GM12878 (cell line): ENCODE data around the gene DAAM1. TPM values are rescaled to one million over a fixed set of nuclear protein-coding genes. Genes with fewer than 3 reads are reported as not detected.

Experiments
- ATAC-seq: fragments of 200-7000 bp; cut with Tn5 transposase; 3 replicates; pipeline ENCODE4 v1.9.1; 2020; ENCODE audit warnings: mild to moderate bottlenecking, moderate library complexity
- BruUV-seq: library from RNA; stranded (reverse); fragments of 400-500 nt; replicated peaks from 2 replicates; lab custom pipeline; 2021; lab: Mats Ljungman, UMichigan
- CTCF ChIA-PET: fragments of 300-600 bp; sonication (Branson Sonifier 250); formaldehyde crosslinking; extraction: SDS; loops from one replicate; lab custom pipeline; 2021; ENCODE audit warnings: inconsistent platforms; lab: Yijun Ruan, JAX
- POLR2A ChIA-PET: fragments of 350-600 bp; formaldehyde crosslinking; extraction: SDS; loops from one replicate; lab custom pipeline; 2021; ENCODE audit warnings: inconsistent platforms; lab: Charles Lee
- RAD21 ChIA-PET: fragments of 300-600 bp; sonication (Branson Sonifier 250); formaldehyde crosslinking; loops from one replicate; lab custom pipeline; 2023; ENCODE audit warnings: antibody characterized with exemption; ENCODE audit not compliant: unreplicated experiment; lab: Charles Lee
- SMC1A ChIA-PET: fragments of 300-600 bp; sonication (Branson Sonifier 250); formaldehyde crosslinking; loops from one replicate; lab custom pipeline; 2023; ENCODE audit not compliant: unreplicated experiment, uncharacterized antibody; lab: Charles Lee
- DNase-seq: peaks from one replicate; pipeline ENCODE4 v3.0.0-alpha.2; 2011; ENCODE audit warnings: low read depth, low spot score
- FAIRE-seq: peaks from 3 replicates; lab custom pipeline; 2011; peaks lifted over from hg19 to GRCh38; lab: Jason Lieb, UNC
- H2AFZ ChIP-seq: 2 replicates; pipeline ENCODE4 v1.6.0; 2011; ENCODE audit warnings: low read depth, low read length, control low read depth; ENCODE audit not compliant: control insufficient read depth
- H3K27ac ChIP-seq: 2 replicates; pipeline ENCODE4 v1.5.1; 2011; ENCODE audit warnings: control low read depth; ENCODE audit not compliant: control insufficient read depth, insufficient read depth
- H3K27me3 ChIP-seq, 2 experiments: replicated peaks in 1 of 2; 2 replicates each; pipeline versions ENCODE4 v1.6.0 to v1.6.1; 2011; ENCODE audit warnings: low read length in 1 of 2; ENCODE audit not compliant: control insufficient read depth in 2 of 2, insufficient read depth in 2 of 2
- H3K36me3 ChIP-seq, 2 experiments: 2 replicates each; pipeline ENCODE4 v1.5.1; 2011; ENCODE audit warnings: low read length in 1 of 2; ENCODE audit not compliant: control insufficient read depth in 2 of 2, insufficient read depth in 2 of 2
- H3K4me1 ChIP-seq: 2 replicates; pipeline ENCODE4 v1.6.1; 2011; ENCODE audit warnings: mild to moderate bottlenecking, low read length, moderate library complexity, mixed read lengths; ENCODE audit not compliant: control insufficient read depth, insufficient read depth
- H3K4me2 ChIP-seq: 2 replicates; pipeline ENCODE4 v1.6.0; 2011; ENCODE audit warnings: control low read depth; ENCODE audit not compliant: control insufficient read depth, insufficient read depth
- H3K4me3 ChIP-seq: fragments of 200-600 bp; sonication (generic); 2 replicates; pipeline ENCODE4 v1.5.1; 2016
- H3K79me2 ChIP-seq: 2 replicates; pipeline ENCODE4 v1.6.0; 2011; ENCODE audit warnings: low read length; ENCODE audit not compliant: control insufficient read depth, insufficient read depth
- H3K9ac ChIP-seq: 2 replicates; pipeline ENCODE4 v1.8.0; 2011; ENCODE audit warnings: low read length, control low read depth, mixed read lengths; ENCODE audit not compliant: control insufficient read depth, insufficient read depth
- H3K9me3 ChIP-seq: replicated peaks from 3 replicates; pipeline ENCODE4 v1.5.1; 2011; ENCODE audit warnings: mild to moderate bottlenecking, low read length; ENCODE audit not compliant: control insufficient read depth, insufficient read depth
- H4K20me1 ChIP-seq: 2 replicates; pipeline ENCODE4 v1.6.0; 2011; ENCODE audit not compliant: control insufficient read depth, insufficient read depth
- BHLHE40 ChIP-seq, 2 experiments: fragments of 450-650 bp in 1 of 2; IDR thresholded peaks; 2 replicates each; pipeline ENCODE4 v1.6.1; 2011 to 2017; ENCODE audit warnings: low read depth in 2 of 2, borderline replicate concordance in 1 of 2, improper control_type of control experiment in 1 of 2, low read length in 1 of 2, mild to moderate bottlenecking in 1 of 2
- DPF2 ChIP-seq: fragments of 450-650 bp; IDR thresholded peaks from 2 replicates; pipeline ENCODE4 v1.6.1; 2017; ENCODE audit warnings: mild to moderate bottlenecking
- EED ChIP-seq: sonication (generic); IDR thresholded peaks from 2 replicates; pipeline ENCODE4 v1.6.1; 2016; ENCODE audit warnings: antibody characterized with exemption, low read depth
- IKZF1 ChIP-seq: fragments of 450-650 bp; conservative IDR thresholded peaks from 2 replicates; pipeline ENCODE4 v1.6.1; 2017; ENCODE audit warnings: antibody characterized with exemption, mild to moderate bottlenecking
- IRF4 ChIP-seq: IDR thresholded peaks from 2 replicates; pipeline ENCODE4 v1.6.1; 2011; ENCODE audit warnings: low read depth, low read length
- MTA2 ChIP-seq: fragments of 450-650 bp; IDR thresholded peaks from 2 replicates; pipeline ENCODE4 v1.6.1; 2016; ENCODE audit warnings: low read depth, mild to moderate bottlenecking, moderate library complexity
- MYC ChIP-seq: IDR thresholded peaks from 2 replicates; pipeline ENCODE4 v1.6.1; 2011; ENCODE audit warnings: mild to moderate bottlenecking, low read length, moderate library complexity, inconsistent platforms; ENCODE audit not compliant: insufficient read depth, insufficient replicate concordance, insufficient read length, severe bottlenecking
- NR2C1 ChIP-seq: fragments of 450-650 bp; IDR thresholded peaks from 2 replicates; pipeline ENCODE4 v1.6.1; 2017; ENCODE audit warnings: antibody characterized with exemption, mild to moderate bottlenecking, moderate library complexity
- SPI1 ChIP-seq: IDR thresholded peaks from 2 replicates; pipeline ENCODE4 v1.6.1; 2011; ENCODE audit warnings: low read depth, mild to moderate bottlenecking, low read length, moderate library complexity, borderline replicate concordance; ENCODE audit not compliant: insufficient read depth
- TCF12 ChIP-seq: IDR thresholded peaks from 2 replicates; pipeline ENCODE4 v1.6.1; 2011; ENCODE audit warnings: low read depth, mild to moderate bottlenecking, low read length
- WGBS: methylation state at CpG from one replicate; pipeline ENCODE4 v1.1.6; 2016; ENCODE audit warnings: low lambda C conversion rate; ENCODE audit not compliant: insufficient replicate concordance, insufficient coverage; ENCODE audit errors: missing lambda C conversion rate; 5-methylcytosine and 5-hydroxymethylcytosine counted together
- in situ Hi-C: fragments of 300-500 bp; cut with MboI; formaldehyde crosslinking; loops from 9 replicates; pipeline ENCODE4 v1.14.3; 2018; ENCODE audit warnings: mixed read lengths
- intact Hi-C: fragments of 100-400 bp; cut with micrococcal nuclease; formaldehyde crosslinking; loops from one replicate; pipeline ENCODE4 v1.14.2; 2022; ENCODE audit not compliant: unreplicated experiment
- polyA plus RNA-seq, 11 experiments: library from polyadenylated mRNA; depleted of rRNA in 4 of 11; unstranded in 6 of 11; stranded (reverse) in 5 of 11; fragments of >200 nt; fragmentation: Nextera tagmentation in 4 of 11; fragmentation: Illumina TruSeq in 1 of 11; extraction: Ambion mirVana in 4 of 11; extraction: Trizol in 1 of 11; gene quantifications; 1 replicate in 1 of 11; 2 replicates in 10 of 11; pipeline versions ENCODE4 v1.2.1 to v1.2.3, GENCODE V29; 2011 to 2016; ENCODE audit warnings: inconsistent platforms in 2 of 11, missing spikeins in 2 of 11, low read depth in 1 of 11
- total RNA-seq, 4 experiments: library from RNA; depleted of rRNA in 3 of 4; stranded (reverse); fragments of >200 nt in 3 of 4; fragmentation: Illumina TruSeq in 1 of 4; extraction: Trizol in 1 of 4; gene quantifications; 2 replicates each; pipeline versions ENCODE4 v1.2.1 to v1.2.3, GENCODE V29; 2013 to 2021
- TF ChIP-seq, protein P1 (sequence below): IDR thresholded peaks from 2 replicates; pipeline ENCODE4 v1.6.1; 2011; ENCODE audit warnings: mild to moderate bottlenecking, low read depth, low read length, moderate library complexity; ENCODE audit not compliant: insufficient replicate concordance
- TF ChIP-seq, protein P2 (sequence below): fragments of 450-650 bp; IDR thresholded peaks from 2 replicates; pipeline ENCODE4 v1.6.1; 2016; ENCODE audit warnings: mild to moderate bottlenecking
- TF ChIP-seq, protein P3 (sequence below): fragments of 150-350 bp; IDR thresholded peaks from 2 replicates; pipeline ENCODE4 v1.6.1; 2014; ENCODE audit warnings: mild to moderate bottlenecking, low read depth, low read length
- TF ChIP-seq, protein P4 (sequence below): fragments of 450-650 bp; IDR thresholded peaks from 2 replicates; pipeline ENCODE4 v1.6.1; 2016; ENCODE audit warnings: mild to moderate bottlenecking

The DAAM1 gene
- total and polyA plus RNA-seq, 10 of the 15 experiments (the other 5 are each of a cell fraction or from before 2014, with no cell fraction given): 13.8 to 32.4 (median 24.2) TPM

DNA sequence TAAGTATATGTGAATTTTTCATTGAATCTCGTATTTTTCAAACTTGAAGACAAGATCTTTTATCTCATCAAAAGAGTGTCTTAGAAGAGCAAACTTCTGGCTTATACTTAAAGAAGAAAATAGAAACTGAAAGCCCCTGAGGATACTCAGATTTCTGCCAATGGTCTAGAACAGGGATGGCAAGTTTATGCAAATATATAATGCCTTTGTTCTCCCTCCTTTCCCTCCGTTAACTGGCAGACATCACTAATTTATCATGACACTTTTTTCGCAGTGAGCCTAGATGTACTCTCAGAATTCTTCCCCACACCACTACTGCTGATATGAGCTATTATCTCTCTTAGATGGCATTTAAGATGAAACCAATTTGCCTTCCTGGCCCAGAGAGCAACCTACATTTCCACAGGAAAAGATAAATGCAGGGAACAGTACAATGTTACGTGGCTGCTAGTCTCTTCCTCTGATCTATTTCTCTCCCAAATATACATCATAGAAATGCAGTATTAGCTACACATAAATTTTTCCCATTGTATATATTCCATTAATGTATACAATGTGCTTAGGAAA, 40.0 kb upstream of the DAAM1 start (continued):
- TF ChIP-seq, protein P1, sequence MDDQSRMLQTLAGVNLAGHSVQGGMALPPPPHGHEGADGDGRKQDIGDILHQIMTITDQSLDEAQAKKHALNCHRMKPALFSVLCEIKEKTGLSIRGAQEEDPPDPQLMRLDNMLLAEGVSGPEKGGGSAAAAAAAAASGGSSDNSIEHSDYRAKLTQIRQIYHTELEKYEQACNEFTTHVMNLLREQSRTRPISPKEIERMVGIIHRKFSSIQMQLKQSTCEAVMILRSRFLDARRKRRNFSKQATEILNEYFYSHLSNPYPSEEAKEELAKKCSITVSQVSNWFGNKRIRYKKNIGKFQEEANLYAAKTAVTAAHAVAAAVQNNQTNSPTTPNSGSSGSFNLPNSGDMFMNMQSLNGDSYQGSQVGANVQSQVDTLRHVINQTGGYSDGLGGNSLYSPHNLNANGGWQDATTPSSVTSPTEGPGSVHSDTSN: no peak
- TF ChIP-seq IKZF1: no peak

DNA sequence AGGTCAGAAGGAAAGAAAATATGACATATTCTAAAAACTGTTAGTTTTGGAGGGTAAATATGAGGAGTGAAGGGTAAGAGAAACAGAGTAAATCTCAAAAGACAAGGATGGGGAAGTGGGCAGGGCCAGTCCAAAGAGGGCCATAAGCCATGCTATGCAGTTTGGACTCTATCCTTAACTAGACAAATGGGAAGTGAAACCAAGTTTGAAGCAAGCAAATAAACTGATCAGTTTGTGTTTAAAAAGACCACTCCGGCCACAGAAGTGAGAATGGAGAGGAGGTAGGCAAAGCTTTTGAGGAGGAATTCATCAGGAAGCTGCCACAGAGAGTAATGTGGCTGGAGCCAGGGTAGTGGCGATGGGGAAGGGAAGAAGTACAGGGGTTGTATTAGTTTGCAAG, 37.5 kb upstream of the DAAM1 start:
- POLR2A ChIA-PET: interaction anchor here (0.5 to 0.6 kb wide), 2 partner anchors 9 to 707 kb away, joined by 3 to 7 read pairs; no protein-coding TSS in a partner anchor
- WGBS: 19% methylated on average over 2 of the region's 2 CpGs
- H3K9me3 ChIP-seq: no peaks in the 10 kb centered on the region
- H3K79me2 ChIP-seq: no peaks in the 10 kb centered on the region
- peak overlapping the region; percentile 34; the same call in 1 of the 2 replicates for H3K27ac ChIP-seq
- RAD21 ChIA-PET: interaction anchor here (1.0 kb wide), 1 partner anchor 427 kb away, joined by 3 read pairs; no protein-coding TSS in a partner anchor
- ATAC-seq (peak; percentile 93), DNase-seq (no peak), FAIRE-seq (peak; percentile 71)
- peak overlapping the region; percentile 65 for H3K4me2 ChIP-seq
- no peak overlapping the region for H3K4me3 ChIP-seq
- H2AFZ ChIP-seq: peak overlapping the region; percentile 48
- H3K36me3 ChIP-seq: no peaks in the 10 kb centered on the region
- in situ Hi-C loops: no loop called here
- intact Hi-C loops: no loop called here
- peaks cover 17% of the 10 kb centered on the region for H3K4me1 ChIP-seq
- no peak overlapping the region for H3K9ac ChIP-seq
- CTCF ChIA-PET: interaction anchor here (0.6 to 1.2 kb wide), 2 partner anchors 21 to 39 kb away, joined by 3 read pairs; no protein-coding TSS in a partner anchor
- no TSS peak for BruUV-seq
- no peaks in the 10 kb centered on the region for H3K27me3 ChIP-seq
- SMC1A ChIA-PET: interaction anchor here (0.9 to 1.5 kb wide), 4 partner anchors 11 to 93 kb away, joined by 3 to 9 read pairs (median 3); no protein-coding TSS in a partner anchor
- H4K20me1 ChIP-seq: no peaks in the 10 kb centered on the region
- 0 out of 4 replicates have a peak, but pooled peaks of 1 of the 2 experiments have one; percentile 4 for TF ChIP-seq BHLHE40 (IDR thresholded peaks at IDR 0.05; ENCODE audit: borderline replicate concordance in 1 of 2, low read depth in 2 of 2, low read length in 1 of 2)
- TF ChIP-seq IRF4: 0 out of 2 replicates have a peak, but pooled peaks have one; percentile 41
- TF ChIP-seq, protein P2, sequence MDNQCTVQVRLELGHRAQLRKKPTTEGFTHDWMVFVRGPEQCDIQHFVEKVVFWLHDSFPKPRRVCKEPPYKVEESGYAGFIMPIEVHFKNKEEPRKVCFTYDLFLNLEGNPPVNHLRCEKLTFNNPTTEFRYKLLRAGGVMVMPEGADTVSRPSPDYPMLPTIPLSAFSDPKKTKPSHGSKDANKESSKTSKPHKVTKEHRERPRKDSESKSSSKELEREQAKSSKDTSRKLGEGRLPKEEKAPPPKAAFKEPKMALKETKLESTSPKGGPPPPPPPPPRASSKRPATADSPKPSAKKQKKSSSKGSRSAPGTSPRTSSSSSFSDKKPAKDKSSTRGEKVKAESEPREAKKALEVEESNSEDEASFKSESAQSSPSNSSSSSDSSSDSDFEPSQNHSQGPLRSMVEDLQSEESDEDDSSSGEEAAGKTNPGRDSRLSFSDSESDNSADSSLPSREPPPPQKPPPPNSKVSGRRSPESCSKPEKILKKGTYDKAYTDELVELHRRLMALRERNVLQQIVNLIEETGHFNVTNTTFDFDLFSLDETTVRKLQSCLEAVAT: no peak
- peak; percentile 71; the same call in 1 of the 2 replicates for TF ChIP-seq IKZF1
- TF ChIP-seq EED: peak; percentile 20; the same call in 1 of the 2 replicates
- TF ChIP-seq SPI1: peak; percentile 96
- TF ChIP-seq TCF12: no peak
- TF ChIP-seq, protein P3, sequence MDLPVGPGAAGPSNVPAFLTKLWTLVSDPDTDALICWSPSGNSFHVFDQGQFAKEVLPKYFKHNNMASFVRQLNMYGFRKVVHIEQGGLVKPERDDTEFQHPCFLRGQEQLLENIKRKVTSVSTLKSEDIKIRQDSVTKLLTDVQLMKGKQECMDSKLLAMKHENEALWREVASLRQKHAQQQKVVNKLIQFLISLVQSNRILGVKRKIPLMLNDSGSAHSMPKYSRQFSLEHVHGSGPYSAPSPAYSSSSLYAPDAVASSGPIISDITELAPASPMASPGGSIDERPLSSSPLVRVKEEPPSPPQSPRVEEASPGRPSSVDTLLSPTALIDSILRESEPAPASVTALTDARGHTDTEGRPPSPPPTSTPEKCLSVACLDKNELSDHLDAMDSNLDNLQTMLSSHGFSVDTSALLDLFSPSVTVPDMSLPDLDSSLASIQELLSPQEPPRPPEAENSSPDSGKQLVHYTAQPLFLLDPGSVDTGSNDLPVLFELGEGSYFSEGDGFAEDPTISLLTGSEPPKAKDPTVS: no peak
- TF ChIP-seq DPF2: 0 out of 2 replicates have a peak, but pooled peaks have one; percentile 48
- no peak for TF ChIP-seq MYC
- TF ChIP-seq, protein P4, sequence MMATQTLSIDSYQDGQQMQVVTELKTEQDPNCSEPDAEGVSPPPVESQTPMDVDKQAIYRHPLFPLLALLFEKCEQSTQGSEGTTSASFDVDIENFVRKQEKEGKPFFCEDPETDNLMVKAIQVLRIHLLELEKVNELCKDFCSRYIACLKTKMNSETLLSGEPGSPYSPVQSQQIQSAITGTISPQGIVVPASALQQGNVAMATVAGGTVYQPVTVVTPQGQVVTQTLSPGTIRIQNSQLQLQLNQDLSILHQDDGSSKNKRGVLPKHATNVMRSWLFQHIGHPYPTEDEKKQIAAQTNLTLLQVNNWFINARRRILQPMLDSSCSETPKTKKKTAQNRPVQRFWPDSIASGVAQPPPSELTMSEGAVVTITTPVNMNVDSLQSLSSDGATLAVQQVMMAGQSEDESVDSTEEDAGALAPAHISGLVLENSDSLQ: no peak
- TF ChIP-seq NR2C1: no peak
- TF ChIP-seq MTA2: peak; percentile 56
